A673 (cell line): ENCODE results near the gene FOSL1.
"Not testable (repeated sequence)": the region's sequence is repeated elsewhere in the genome, so short reads cannot be mapped to it uniquely, and the experiment has no call there.

Experiments
- CTCF ChIP-seq: fragments of 300-800, 200-600 bp; sonication (generic); conservative IDR thresholded peaks from 2 replicates; pipeline ENCODE4 v1.5.1; 2017; ENCODE audit warnings: low read depth, mild to moderate bottlenecking, antibody characterized with exemption, low read length, moderate library complexity, mixed read lengths
- EZH2 ChIP-seq: fragments of 200-600 bp; sonication (generic); IDR thresholded peaks from 2 replicates; pipeline ENCODE4 v1.6.1; 2017; ENCODE audit warnings: borderline replicate concordance, low read depth, mild to moderate bottlenecking, mixed read lengths, antibody characterized with exemption, low read length; ENCODE audit not compliant: poor library complexity, severe bottlenecking

- not testable (repeated sequence) for TF ChIP-seq EZH2, CTCF
Measured at GRCh38 chr11:65848693-65849092, 51.5 kb downstream of the FOSL1 start.
